Renal cortical epithelial cell (primary cell): ENCODE measurements around the gene RPP25L. TPM values are rescaled to one million over a fixed set of nuclear protein-coding genes. Genes with fewer than 3 reads are reported as not detected.

ENCODE experiments used
- DNase-seq: peaks from one replicate; pipeline ENCODE4 v3.0.0-alpha.2; 2011; ENCODE audit warnings: low read depth
- total RNA-seq: library from RNA; depleted of rRNA; stranded (reverse); fragments of >200 nt; gene quantifications from 2 replicates; pipeline ENCODE4 v1.2.3, GENCODE V29; 2014

Gene RPP25L
- total RNA-seq, 1 donor from 2014 or later: 14.9 TPM

- no peak for DNase-seq
These were observed 43.1 kb downstream of the RPP25L start for GRCh38 chr9:34568774-34569173.

GRCh38 chr9:34568133-34568532 lies 43.8 kb downstream of the RPP25L start:
- DNase-seq: no peak

- DNase-seq: no peak
These were observed 44.9 kb downstream of the RPP25L start for GRCh38 chr9:34566972-34567371.

GRCh38 chr9:34566322-34566721 lies 45.6 kb downstream of the RPP25L start:
- DNase-seq: no peak

GRCh38 chr9:34565856-34566255 lies 46.0 kb downstream of the RPP25L start:
- no peak for DNase-seq

- DNase-seq: no peak
These were observed 47.3 kb downstream of the RPP25L start for GRCh38 chr9:34564617-34565016.

GRCh38 chr9:34563262-34563661 lies 48.6 kb downstream of the RPP25L start:
- DNase-seq: no peak

GRCh38 chr9:34562135-34562745 lies 49.7 kb downstream of the RPP25L start:
- no peak for DNase-seq

- no peak for DNase-seq
These were observed 51.2 kb downstream of the RPP25L start for GRCh38 chr9:34560599-34561214.

Other genes with a start within 250 kb of the RPP25L start
- 4.0 and 12.3 TPM in 2 replicates for gene MYORG, start 235.2 kb downstream of the RPP25L start, total RNA-seq
- gene FAM219A, start 153.5 kb downstream of the RPP25L start, total RNA-seq: 11.6 and 17.2 TPM in 2 replicates
- 0.99 TPM in 1 of 2 replicates, not detected in the other for gene DNAI1, start 153.3 kb downstream of the RPP25L start, total RNA-seq
- 0.30 TPM in 1 of 2 replicates, not detected in the other for gene ENHO, start 89.1 kb downstream of the RPP25L start, total RNA-seq
- gene CNTFR, start 22.4 kb downstream of the RPP25L start, total RNA-seq: not detected in 2 replicates
- 50.4 and 79.3 TPM in 2 replicates for gene DCTN3, start 8.4 kb upstream of the RPP25L start, total RNA-seq
- not detected in 2 replicates for gene ARID3C, start 17.0 kb upstream of the RPP25L start, total RNA-seq
- gene SIGMAR1, start 25.7 kb upstream of the RPP25L start, total RNA-seq: 36.8 and 56.1 TPM in 2 replicates
- gene GALT, start 34.6 kb upstream of the RPP25L start, total RNA-seq: 24.7 and 30.2 TPM in 2 replicates
- 4.2 and 4.5 TPM in 2 replicates for gene IL11RA, start 40.1 kb upstream of the RPP25L start, total RNA-seq
- gene CCL27, start 50.6 kb upstream of the RPP25L start, total RNA-seq: not detected in 2 replicates
- not detected in 2 replicates for gene CCL19, start 79.2 kb upstream of the RPP25L start, total RNA-seq
- gene CCL21, start 98.0 kb upstream of the RPP25L start, total RNA-seq: not detected in 2 replicates